Activated CD8-positive, alpha-beta memory T cell treated with anti-CD3 and anti-CD28 coated beads, Interleukin-2, amount 50 U/mL, for 4 hours (primary cell): ENCODE data around the gene RMDN3.

Experiments used
- DNase-seq: peaks from one replicate; pipeline ENCODE4 v3.0.0-alpha.2; 2020

Gene RMDN3

DNA sequence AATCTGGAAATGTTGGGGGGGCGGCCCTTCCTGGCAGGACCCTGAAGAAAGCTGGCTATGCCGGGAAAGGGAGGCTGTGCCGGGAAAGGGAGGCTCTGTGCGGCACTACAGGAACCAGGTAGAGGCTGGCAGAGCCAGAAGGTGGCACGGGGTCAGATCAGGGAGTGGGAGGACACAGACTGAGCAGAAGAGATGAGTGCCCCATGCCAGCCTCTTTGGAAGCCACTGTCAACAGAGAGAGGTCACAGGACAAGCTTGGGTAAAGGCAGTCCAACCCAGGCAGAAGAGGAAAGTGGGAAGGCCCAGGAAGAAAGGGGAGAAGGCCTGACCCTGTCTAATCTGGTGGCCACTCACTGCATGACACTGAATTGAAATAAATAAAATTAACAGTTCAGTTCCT lies 16.2 kb upstream of the RMDN3 start:
- no peak for DNase-seq

DNA sequence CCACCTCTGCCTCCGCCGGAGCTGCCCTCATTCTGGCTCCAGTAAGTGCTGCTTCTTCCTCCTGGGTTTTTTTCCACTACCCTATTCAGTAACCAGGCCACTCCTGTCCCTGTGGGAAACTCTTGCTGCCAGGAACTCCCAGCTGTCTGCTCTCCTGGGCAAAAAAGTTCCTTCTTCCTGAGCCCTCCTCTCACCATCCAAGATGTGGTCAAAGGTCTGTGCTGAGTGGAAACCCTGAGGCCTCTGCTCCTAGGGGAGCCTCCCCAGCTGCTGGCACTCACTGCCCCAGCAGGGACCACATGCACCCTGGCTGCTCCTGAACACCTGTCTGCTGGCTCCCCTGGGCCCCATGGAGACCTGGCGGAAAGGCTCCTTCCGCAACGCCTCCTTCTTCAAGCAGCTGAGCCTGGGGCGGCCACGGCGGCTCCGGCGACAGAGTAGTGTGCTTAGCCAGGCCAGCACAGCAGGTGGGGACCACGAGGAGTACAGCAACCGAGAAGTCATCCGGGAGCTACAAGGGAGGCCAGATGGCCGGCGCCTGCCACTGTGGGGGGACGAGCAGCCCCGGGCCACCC lies 15.2 kb upstream of the RMDN3 start:
- no peak for DNase-seq

DNA sequence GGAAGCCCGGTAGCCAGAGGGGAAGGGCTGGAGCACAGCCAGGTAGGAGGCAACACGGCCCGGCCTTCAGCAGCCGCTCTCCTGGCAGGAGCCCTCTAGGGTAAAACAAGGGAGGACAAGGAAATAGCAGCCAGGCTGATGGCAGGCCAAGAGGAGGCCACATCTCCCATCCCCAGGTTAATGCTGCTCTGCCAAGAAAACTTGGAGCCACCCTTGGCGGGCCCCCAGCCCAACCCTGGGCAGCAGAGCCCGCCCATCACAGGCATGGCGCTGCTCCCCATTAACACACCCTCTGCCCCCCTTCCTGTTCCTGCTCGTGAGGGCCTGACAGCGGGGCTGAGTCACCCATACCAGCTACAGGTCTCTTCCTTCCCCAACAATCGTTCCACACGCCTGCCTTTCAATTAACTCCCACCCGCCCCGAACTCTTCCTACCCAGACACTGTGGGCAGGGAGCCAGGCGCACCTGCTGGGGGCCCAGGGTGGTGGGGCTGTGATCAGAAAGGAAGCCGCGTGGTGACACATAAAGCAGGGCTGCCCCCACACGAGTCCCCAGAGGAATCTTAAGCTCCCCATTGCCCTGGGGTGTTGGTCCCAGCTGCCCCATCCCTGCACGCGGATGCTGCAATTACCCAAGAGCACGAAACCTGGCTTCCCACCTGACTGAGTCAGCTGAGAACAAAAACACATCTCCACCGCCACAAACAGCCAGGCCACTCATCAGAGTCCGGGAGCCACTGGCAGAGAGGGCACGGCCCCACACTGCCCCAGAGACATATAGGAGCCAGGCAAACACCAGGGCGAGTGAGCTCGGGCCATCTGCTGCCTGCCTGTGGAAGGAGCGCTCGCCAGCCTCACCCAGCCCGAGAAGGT lies 14.5 kb upstream of the RMDN3 start, which contains the start of gene C15orf62:
Gene C15orf62 (plus strand): TSS at position 707 of the 873 bp plus-strand sequence. CDS start 516 bp downstream, outside the sequence.
- DNase-seq: peak; percentile 81

DNA sequence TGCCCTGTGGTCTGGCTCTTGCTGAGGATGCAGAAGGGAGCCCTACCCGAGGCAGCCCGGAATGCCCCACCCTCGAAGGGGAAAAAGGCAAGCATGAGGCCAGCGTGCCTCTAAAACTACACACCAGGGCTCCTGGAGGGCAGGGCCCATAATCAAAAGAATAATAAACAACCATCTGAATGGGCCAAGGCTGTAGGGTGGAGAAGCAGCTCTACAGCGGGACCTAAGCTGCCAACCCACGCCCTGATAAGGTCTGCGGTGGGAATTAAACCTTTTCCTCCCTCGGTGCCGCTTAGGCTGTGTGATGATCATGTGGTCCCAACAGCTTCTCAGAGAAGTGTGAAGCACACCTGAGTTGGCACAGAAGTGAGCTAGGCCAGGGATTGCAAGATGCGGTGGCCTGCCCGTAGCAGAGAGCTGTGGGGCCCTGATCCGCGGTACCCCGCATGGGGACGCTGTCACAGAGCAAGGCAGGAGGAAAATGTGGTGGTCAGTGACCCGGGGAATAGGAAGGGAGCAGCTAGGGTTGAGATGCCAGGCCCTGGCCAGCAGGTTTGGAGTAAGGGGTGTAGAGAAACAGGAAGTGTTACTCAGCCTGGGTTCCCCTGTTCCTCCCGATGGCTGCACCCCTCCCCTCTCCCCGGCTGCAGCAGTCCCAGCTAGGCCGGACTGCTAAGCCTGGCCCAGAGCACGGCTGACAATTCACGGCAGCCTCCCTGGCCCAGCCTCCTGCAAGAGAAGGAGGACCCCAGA lies 13.6 kb upstream of the RMDN3 start:
- no peak for DNase-seq

DNA sequence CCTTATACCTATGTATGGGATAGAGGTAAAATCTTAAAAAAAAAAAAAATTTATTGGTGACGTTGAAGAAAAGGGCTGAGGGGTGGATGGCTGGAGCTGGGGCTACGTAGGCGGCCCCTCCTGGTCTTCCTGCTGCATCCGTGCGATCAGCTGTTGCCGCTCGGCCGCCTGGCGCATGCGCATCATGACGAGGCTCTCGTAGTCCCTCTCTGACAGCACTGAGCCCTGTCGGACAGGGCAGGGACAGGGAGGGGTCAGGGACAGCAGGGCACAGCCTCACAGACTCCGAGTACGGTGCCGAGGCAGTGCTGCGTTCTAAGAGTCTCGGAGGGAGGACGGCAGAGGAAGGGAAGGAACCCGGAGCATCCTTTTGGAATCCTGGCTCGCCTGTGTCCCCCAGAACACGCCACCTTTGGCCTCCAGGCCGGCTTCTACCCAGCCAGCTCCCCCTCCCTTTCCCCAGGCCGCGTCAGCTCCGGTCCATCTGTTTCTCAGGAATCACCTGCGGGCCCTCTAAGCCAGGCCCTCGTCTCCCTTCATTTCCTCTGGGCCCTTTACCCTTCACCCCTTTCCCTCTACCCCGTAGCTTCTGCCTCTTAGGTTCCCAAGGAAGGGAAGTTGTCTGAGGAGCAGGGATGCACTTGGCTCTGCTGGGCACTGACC lies 12.9 kb upstream of the RMDN3 start:
- DNase-seq: no peak

DNA sequence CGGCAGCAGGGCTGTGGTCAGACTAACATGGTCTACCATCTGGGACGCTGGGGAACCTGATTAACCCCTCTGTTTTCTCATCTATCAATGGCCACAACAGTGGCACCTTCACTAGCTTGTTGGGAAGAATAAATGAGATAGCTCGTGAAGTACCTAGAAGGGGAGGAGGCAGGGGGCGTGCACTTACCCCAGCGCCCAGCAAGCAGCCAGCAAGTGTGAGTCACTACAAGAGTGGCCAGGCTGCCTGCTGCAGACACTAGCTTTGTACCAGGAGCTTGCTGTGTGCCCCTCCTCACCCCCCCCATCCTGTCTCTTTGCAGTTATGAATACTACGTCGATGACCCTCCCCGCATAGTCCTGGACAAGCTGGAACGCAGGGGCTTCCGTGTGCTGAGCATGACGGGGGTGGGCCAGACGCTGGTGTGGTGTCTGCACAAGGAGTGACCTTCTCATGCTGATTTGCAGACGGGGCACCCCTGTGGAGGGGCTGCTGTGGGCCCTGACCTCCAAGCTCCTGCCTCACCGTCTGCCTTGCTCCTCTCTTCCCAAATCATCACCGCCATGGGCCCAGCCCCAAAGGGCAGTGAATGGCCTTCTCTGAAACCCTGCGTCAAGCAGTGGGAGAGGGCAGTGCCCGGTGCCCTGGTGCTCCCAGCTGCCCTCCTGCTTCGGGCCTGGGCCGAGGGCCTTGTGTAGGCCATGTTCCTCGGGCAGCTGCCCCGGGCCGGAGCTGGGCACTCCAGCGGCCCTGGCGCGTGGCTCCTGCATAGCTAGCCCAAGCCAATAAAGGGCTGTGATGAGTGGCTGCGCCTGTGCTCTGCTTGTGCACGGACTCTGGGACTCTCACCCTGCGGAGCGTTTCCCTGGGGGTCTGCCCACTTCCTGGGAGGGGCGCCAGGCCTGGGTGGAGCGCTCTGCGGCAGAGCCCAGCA lies 12.1 kb upstream of the RMDN3 start:
- no peak for DNase-seq

DNA sequence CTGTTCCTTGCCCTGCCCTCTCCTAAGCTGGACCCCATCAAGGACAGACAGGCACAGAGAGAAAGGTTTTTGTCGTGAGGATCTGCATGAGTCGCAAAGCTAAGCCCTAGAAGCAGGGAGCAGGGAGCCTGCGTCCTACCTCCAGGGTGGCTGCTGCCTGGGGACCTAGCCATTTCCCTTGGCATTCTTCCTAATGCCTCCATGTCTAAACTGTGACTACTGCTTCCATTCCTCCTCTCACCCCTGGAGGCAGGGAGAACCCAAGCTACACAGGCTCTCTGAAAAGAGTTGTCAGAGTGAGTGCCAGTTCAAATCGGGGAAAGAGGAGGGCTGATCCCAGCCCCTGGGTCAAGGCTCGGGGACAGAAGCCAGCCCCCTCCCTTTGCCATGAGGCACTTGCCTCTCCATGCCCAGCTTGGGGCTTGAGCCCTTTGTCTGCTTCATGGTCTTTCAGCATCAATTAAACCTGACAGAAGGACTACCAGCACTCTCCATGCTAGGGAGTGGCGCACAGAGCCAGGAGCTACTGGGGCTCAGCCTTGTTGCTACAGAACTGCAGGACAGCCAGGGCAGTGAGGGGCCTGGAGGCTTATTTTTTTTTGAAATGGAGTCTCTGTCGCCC lies 11.3 kb upstream of the RMDN3 start:
- DNase-seq: no peak

DNA sequence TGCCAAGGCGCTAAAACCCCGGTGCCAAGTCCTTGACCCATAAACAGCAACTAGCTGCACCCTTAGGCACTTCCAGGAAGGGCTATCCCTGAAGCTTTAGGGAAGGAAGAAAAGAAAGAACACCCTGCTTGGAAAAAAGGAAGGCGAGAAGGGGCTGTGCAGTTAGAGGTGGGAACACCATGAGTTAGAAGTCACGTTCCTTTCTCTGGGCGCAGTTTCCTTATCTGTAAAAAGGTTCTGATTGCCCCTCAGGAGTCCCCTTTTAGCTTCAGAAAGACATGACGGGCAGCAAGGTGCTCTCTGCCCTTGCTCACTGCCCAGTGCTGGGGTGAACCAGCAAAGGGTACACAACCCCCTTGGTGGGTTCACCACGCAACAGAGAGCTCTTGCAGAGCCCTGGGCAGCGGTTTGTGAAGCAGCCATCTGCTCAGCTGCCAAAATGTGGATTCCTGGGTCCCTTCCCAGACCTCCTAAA lies 9.6 kb upstream of the RMDN3 start:
- DNase-seq: no peak

DNA sequence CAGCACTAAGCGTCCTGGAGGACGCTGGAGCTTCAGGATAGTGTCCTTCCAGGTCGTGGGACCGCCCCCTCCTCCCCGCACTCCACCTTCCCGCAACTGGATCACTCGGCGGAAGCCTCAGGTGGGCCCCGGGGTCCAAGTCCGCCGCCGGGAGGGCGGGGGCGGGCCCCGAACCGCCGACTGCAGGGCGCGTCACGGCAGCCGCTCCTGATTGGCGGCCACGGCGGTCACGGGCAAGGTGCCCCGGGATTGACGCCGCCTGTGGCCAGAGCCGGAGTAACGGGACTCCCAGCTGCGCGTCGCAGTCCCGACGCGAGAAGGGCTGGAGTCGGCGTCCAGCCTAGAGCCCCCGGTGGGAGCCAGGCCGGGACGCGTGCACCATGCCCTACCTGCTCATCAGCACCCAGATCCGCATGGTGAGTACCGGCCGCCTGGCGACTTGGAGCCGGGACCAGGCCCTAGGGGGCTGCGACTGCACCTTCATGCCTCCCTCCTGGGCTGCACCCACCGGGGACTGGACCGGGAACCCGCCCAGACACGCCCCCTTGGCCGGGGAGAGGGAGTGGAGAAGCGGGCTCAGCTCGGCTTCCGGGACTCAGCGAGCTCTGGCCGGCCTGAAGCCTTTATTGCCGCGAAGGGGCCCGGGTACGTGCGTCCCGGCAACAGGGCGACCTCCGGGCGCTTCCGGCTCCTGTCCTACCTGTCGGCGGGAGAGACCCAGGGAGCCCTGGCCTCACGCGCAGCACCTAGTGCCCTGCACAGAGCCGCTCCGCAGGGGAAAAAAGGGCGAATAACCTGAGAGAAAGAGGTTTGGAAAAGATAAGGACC lies 9.0 kb upstream of the RMDN3 start, which contains the start of gene GCHFR:
Gene GCHFR (plus strand): TSS at position 268 of the 828 bp plus-strand sequence. CDS start 113 bp downstream, at position 381.
- peak; percentile 62 for DNase-seq

DNA sequence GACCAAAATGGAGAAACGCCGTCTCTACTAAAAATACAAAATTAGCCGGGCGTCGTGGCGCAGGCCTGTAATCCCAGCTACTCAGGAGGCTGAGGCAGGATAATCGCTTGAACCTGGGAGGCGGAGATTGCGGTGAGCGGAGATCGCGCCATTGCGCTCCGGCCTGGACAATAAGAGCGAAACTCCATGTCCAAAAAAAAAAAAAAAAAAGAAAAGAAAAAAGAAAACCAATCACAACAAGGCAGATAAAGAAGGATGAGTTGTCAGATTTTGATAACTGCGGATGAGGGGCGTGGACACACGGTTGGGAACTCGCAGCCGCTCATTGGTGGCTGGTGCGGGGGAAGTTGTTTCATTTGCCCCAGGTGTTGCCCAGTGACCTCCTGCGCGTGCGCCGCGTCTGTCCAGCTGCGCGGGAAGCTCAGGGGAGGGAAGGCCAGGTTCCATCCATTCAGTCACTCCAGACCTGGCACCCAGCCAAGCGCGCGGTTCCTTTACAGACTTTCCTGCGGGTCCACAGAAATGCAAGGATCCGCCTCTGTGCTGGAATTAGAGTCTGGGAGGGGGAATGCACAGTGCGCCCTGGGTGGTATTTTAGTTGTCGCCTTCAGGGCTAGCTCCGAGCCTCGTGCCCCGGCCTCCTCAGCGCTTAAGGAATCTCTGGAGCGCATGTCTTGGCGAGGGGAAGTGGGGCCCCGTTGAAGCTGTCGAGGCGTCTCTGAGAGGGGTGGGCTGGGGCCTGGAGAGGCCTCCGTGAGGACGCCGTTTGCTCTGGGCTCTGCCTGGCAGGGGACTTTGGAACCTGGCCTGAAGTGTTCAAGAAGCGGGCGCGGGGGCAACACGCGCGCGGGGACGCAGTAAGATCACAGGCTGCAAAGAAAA lies 8.1 kb upstream of the RMDN3 start:
- no peak for DNase-seq

DNA sequence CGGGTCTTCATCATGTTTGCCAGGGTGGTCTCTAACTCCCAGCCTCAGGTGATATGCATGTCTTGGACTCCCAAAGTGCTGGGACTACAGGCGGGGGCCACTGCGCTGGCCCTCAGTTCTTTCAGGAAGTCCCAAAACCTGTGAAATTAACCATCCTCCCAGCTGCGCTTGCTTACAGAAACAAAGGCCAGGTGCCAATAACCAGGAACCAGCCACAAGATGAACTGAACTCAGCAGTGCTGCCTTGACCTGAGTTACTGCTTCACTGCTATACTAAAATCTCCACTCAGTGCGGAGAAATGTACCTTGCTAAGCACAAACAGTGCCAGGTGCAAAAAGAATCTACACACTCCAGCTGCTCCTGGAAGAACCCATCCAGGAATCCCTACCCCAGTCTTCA lies 4.9 kb upstream of the RMDN3 start:
- DNase-seq: no peak

DNA sequence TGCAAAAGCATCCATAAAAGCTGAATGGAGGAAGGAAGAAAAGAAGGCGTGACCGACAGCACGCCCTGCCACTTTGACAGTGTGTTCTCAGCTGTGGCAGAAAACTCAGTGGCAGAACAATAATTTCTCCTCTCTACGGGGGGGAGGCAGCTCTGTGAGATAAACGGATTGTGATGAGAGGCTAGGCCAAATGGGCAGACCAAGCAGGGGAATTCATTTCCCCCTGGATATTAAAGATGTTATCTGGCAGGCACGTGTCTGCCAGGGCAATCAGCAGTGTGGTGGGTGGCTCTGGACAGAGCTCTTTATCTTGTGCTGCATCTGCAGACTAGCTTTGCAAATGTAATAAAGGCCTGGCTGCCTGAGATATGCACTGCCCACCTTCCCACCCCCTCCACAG lies 1.9 kb upstream of the RMDN3 start:
- no peak for DNase-seq

DNA sequence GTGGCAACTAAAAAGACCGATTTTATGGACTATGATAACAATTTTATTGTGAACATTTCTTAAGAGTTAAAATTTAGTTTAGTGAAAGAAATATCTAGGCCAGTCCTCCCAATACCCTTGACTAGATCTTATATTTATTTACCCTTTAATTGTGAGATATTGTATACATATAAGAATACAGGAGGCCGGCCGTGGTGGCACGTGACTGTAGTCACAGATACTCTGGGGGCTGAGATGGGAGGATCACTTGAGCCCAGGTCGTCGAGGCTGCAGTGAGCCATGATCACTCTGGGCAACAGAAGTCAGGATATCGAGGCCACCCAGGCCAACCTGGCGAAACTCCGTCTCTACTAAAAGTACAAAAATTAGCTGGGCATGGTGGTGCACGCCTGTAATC lies 756 bp upstream of the RMDN3 start:
- DNase-seq: no peak

DNA sequence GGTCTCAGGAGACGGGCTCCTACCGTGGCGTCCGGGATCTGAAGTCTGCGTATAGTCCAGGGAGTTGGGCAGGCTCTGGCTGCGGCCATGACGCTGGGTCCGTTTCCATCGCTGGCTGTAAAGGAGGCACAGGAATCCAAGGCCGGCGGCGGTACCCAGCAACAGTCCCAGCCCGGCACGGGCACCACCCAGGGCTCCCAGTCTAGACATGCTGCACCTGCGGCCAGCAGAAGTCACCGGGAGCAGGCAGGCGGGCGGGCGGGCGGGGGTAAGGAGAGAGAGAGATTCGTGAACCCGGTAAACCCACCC lies 526 bp downstream of the RMDN3 start:
- DNase-seq: peak; percentile 30

DNA sequence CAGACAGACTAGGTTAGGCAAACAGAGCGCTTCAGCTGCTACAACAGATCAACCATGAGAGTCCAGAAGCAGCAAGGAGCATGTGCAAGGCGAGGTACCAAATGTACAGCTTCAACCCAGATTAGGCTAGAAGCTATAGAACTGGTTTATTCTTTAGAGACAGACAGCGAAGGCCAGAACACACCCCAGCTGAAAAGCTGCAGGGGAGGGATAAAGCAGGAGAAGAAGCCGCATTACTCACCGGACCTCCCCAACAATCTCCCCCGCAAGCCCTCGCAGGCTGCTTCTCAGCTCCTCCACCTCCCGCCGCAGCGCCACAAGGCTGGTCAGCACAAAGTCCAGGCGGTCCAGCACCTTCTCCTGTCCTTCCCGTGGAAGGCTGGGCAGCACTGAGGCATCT lies 3.3 kb downstream of the RMDN3 start:
- no peak for DNase-seq

DNA sequence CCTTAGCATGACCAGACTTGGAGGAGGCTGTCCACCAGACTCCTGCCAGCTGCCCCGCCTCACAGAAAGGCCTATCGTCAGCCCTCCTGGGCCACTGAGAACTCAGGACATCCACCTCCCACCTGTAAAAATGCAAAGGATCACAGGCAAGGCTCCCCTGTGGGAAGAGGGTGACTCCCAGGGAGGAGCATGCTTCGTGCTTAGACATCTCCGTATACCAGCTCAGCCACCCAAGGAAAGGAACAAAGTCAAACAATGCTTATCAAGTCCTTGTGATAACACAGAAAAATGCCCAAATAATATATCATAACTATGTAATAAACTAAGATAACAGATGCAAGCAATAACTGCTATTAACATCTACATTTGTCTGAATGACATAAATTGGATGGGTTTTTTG lies 4.2 kb downstream of the RMDN3 start:
- no peak for DNase-seq

DNA sequence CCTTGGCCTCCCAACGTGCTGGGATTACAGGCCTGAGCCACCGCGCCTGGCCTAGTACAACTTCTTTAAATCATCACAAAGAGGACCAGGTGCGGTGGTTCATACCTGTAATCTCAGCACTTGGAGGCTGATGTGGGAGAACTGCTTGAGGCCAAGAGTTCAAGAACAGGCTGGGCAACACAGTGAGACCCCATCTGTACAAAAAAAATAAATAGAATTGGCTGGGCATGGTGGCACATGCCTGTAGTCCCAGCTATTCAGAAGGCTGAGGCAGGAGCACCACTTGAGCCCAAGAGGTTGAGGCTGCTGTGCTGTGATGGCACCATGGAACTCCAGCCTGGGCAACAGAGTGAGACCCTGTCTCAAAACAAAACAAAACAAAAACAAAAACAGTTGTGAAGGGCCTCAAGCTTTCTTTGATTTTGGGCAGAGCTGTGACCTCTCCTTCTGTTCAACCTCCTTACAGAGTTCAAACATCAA lies 5.9 kb downstream of the RMDN3 start:
- no peak for DNase-seq

DNA sequence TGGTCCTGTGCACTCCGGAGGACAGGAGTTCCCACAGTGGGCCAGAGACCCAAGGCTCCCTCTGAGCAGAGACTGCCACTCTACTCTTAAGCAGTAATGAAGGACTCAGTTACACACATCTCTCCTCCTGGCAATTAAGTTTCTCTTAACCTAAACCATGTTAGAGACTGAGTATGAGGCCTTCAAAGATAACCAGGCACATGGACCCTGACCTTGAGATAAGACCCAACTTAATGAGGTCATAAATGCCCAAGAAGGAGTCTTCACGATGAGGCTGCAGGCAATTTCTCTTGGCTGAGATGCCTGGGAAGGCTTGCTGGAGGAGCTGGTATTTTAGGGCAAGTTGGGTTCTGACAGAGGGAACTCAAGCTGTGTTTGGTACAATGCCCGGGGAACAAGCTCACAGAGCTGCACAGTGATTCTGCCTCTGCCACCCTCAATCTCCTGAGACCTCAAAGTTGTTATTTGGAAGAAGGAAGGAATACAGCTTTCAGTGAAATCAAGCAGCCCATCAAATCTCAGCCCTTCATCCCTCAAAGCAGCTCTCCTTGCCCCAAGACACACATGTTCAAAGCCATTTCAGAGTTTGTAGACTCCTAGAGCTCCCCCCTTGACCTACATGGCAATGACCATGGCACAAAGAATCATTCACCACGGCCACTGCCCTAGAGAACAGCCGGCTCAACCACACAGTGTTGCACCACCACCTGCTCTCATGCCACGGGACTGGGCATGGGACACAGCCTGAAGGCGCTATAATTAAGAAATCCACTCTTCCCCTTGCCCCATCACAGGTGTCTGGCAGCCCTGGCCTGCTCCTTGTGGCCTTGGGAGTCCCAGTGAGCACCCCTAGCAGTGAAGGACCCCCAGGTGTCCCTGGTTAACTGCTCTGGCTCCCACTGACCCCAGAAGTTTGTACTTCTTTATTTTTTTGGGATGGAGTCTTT lies 7.1 kb downstream of the RMDN3 start:
- no peak for DNase-seq
